ENCODE measurements around the gene TEAD4.

Gene TEAD4

GRCh38 chr12:3034067-3034750 lies 75.0 kb downstream of the TEAD4 start:
- DNase-seq = no peak

- no peak for DNase-seq
These were observed 76.0 kb downstream of the TEAD4 start for GRCh38 chr12:3035171-3035570.

- no peak for DNase-seq
These were observed 76.9 kb downstream of the TEAD4 start for GRCh38 chr12:3035815-3036702.

GRCh38 chr12:3036901-3037600 lies 77.9 kb downstream of the TEAD4 start:
- no peak for DNase-seq

GRCh38 chr12:3038166-3038565 lies 79.0 kb downstream of the TEAD4 start:
- no peak for DNase-seq

- DNase-seq = no peak
These were observed 79.8 kb downstream of the TEAD4 start for GRCh38 chr12:3038926-3039510.

GRCh38 chr12:3040026-3040656 lies 80.9 kb downstream of the TEAD4 start:
- no peak for DNase-seq

GRCh38 chr12:3040663-3041544 lies 81.7 kb downstream of the TEAD4 start:
- no peak for DNase-seq

GRCh38 chr12:3041558-3042164 lies 82.5 kb downstream of the TEAD4 start:
- no peak for DNase-seq

- no peak for DNase-seq
These were observed 83.2 kb downstream of the TEAD4 start for GRCh38 chr12:3042394-3042793.

- DNase-seq = no peak
These were observed 83.6 kb downstream of the TEAD4 start for GRCh38 chr12:3042826-3043225.

- no peak for DNase-seq
These were observed 84.2 kb downstream of the TEAD4 start for GRCh38 chr12:3043406-3043805.

- DNase-seq = no peak
These were observed 85.0 kb downstream of the TEAD4 start for GRCh38 chr12:3044141-3044630.

- DNase-seq = no peak
These were observed 86.3 kb downstream of the TEAD4 start for GRCh38 chr12:3045494-3045893.

GRCh38 chr12:3045989-3046388 lies 86.8 kb downstream of the TEAD4 start:
- DNase-seq = no peak

- no peak for DNase-seq
These were observed 87.4 kb downstream of the TEAD4 start for GRCh38 chr12:3046441-3047200.

- DNase-seq = no peak
These were observed 88.8 kb downstream of the TEAD4 start for GRCh38 chr12:3047961-3048360.

GRCh38 chr12:3048540-3048939 lies 89.3 kb downstream of the TEAD4 start:
- no peak for DNase-seq

- DNase-seq = no peak
These were observed 90.0 kb downstream of the TEAD4 start for GRCh38 chr12:3049176-3049575.

- DNase-seq = no peak
These were observed 90.5 kb downstream of the TEAD4 start for GRCh38 chr12:3049611-3050249.
